H1 (cell line): ENCODE data around the gene BHLHE23. TPM values are rescaled to one million over a fixed set of nuclear protein-coding genes. Genes with fewer than 3 reads are reported as not detected.

Experiments
- CTCF ChIA-PET: fragments of 300-600 bp; sonication (Branson Sonifier 250); formaldehyde crosslinking; loops from one replicate; lab custom pipeline; 2021; ENCODE audit not compliant: partially characterized antibody; lab: Charles Lee
- POLR2A ChIA-PET: fragments of 300-600 bp; sonication (Branson Sonifier 250); formaldehyde crosslinking; loops from one replicate; lab custom pipeline; 2021; ENCODE audit warnings: inconsistent platforms; ENCODE audit not compliant: partially characterized antibody; lab: Charles Lee
- DNase-seq, 2 experiments: peaks; one replicate each; pipeline versions ENCODE4 v3.0.0 to v3.0.0-alpha.2; 2010 to 2022; ENCODE audit warnings: low spot score in 2 of 2, low read depth in 1 of 2, mixed read lengths in 1 of 2
- FAIRE-seq: peaks from 2 replicates; lab custom pipeline; 2011; peaks lifted over from hg19 to GRCh38; lab: Jason Lieb, UNC
- H2AFZ ChIP-seq: 2 replicates; pipeline ENCODE4 v1.8.1; 2012; ENCODE audit warnings: low read length, inconsistent platforms
- H2AK5ac ChIP-seq: 2 replicates; pipeline ENCODE4 v1.6.1; 2013; ENCODE audit warnings: low read depth, low read length
- H2BK120ac ChIP-seq: replicated peaks from 2 replicates; pipeline ENCODE3; 2013; ENCODE audit warnings: low read depth, low read length, inconsistent platforms
- H2BK12ac ChIP-seq: 2 replicates; pipeline ENCODE4 v1.6.1; 2013; ENCODE audit warnings: low read depth, low read length
- H2BK15ac ChIP-seq: 2 replicates; pipeline ENCODE4 v1.6.1; 2013; ENCODE audit warnings: low read length
- H2BK20ac ChIP-seq: 2 replicates; pipeline ENCODE4 v1.6.1; 2013; ENCODE audit warnings: low read length
- H2BK5ac ChIP-seq: 2 replicates; pipeline ENCODE4 v1.6.1; 2013; ENCODE audit warnings: low read depth, low read length
- H3K14ac ChIP-seq: 2 replicates; pipeline ENCODE4 v1.6.1; 2013; ENCODE audit warnings: inconsistent platforms; ENCODE audit not compliant: insufficient read length
- H3K18ac ChIP-seq: 2 replicates; pipeline ENCODE4 v1.6.1; 2013; ENCODE audit warnings: low read length; ENCODE audit errors: extremely low read depth
- H3K23ac ChIP-seq: 2 replicates; pipeline ENCODE4 v1.6.1; 2013; ENCODE audit warnings: inconsistent platforms; ENCODE audit not compliant: insufficient read length
- H3K23me2 ChIP-seq: 2 replicates; pipeline ENCODE4 v1.6.1; 2013; ENCODE audit warnings: low read depth, low read length
- H3K27ac ChIP-seq: 2 replicates; pipeline ENCODE4 v1.6.1; 2011; ENCODE audit warnings: low read depth, low read length, inconsistent platforms
- H3K27me3 ChIP-seq, 4 experiments: replicated peaks in 1 of 4; 1 replicate in 1 of 4; 2 replicates in 3 of 4; pipeline versions ENCODE4 v1.6.1 to v1.8.1; 2011 to 2013; ENCODE audit warnings: low read length in 3 of 4, mild to moderate bottlenecking in 3 of 4, inconsistent platforms in 2 of 4, mixed read lengths in 2 of 4, moderate library complexity in 1 of 4; ENCODE audit not compliant: control insufficient read depth in 3 of 4, insufficient read depth in 3 of 4; ENCODE audit errors: extremely low read depth in 1 of 4
- H3K36me3 ChIP-seq, 4 experiments: 2 replicates each; pipeline versions ENCODE4 v1.6.1 to v1.8.1; 2011 to 2013; ENCODE audit warnings: mild to moderate bottlenecking in 4 of 4, low read length in 3 of 4, moderate library complexity in 2 of 4, control low read depth in 1 of 4, inconsistent platforms in 1 of 4; ENCODE audit not compliant: insufficient read depth in 4 of 4, control insufficient read depth in 2 of 4
- H3K4ac ChIP-seq: replicated peaks from 2 replicates; pipeline ENCODE3; 2013; ENCODE audit warnings: low read length, low read depth, mixed read lengths, inconsistent platforms; ENCODE audit not compliant: insufficient read length
- H3K4me1 ChIP-seq, 4 experiments: replicated peaks in 1 of 4; 1 replicate in 1 of 4; 2 replicates in 3 of 4; pipeline versions ENCODE4 v1.6.1 to v1.8.1; 2011 to 2013; ENCODE audit warnings: low read length in 3 of 4, inconsistent platforms in 2 of 4, mixed read lengths in 1 of 4; ENCODE audit not compliant: insufficient read depth in 4 of 4, control insufficient read depth in 3 of 4
- H3K4me2 ChIP-seq, 2 experiments: 2 replicates each; pipeline versions ENCODE4 v1.6.1 to v1.8.1; 2011 to 2013; ENCODE audit warnings: low read depth in 2 of 2, low read length in 2 of 2, control low read depth in 1 of 2, inconsistent platforms in 1 of 2, mild to moderate bottlenecking in 1 of 2; ENCODE audit not compliant: insufficient read depth in 1 of 2
- H3K4me3 ChIP-seq, 4 experiments: fragments of 200-600, 300-600 bp in 1 of 4; sonication (generic), shearing (Covaris generic), sonication (Bioruptor Twin) in 1 of 4; 2 replicates each; pipeline versions ENCODE4 v1.5.1 to v1.8.1; 2011 to 2016; ENCODE audit warnings: low read length in 4 of 4, low read depth in 3 of 4, control low read depth in 2 of 4, inconsistent platforms in 2 of 4, mild to moderate bottlenecking in 2 of 4, mixed read lengths in 1 of 4, moderate library complexity in 1 of 4; ENCODE audit not compliant: insufficient read depth in 2 of 4; ENCODE audit errors: extremely low read depth in 1 of 4
- H3K56ac ChIP-seq: replicated peaks from 2 replicates; pipeline ENCODE3; 2013; ENCODE audit warnings: low read depth, mild to moderate bottlenecking, mixed read lengths, low read length, inconsistent platforms; ENCODE audit not compliant: insufficient read length
- H3K79me1 ChIP-seq: 2 replicates; pipeline ENCODE4 v1.6.1; 2013; ENCODE audit warnings: low read depth, low read length, control low read depth
- H3K79me2 ChIP-seq, 2 experiments: 2 replicates each; pipeline versions ENCODE4 v1.6.1 to v1.8.1; 2012 to 2013; ENCODE audit warnings: low read length in 2 of 2, mild to moderate bottlenecking in 2 of 2, inconsistent platforms in 1 of 2; ENCODE audit not compliant: insufficient read depth in 2 of 2, control insufficient read depth in 1 of 2
- H3K9ac ChIP-seq, 4 experiments: replicated peaks in 1 of 4; 1 replicate in 1 of 4; 2 replicates in 3 of 4; pipeline versions ENCODE4 v1.6.1 to v1.8.1; 2011 to 2013; ENCODE audit warnings: low read depth in 3 of 4, low read length in 3 of 4, control low read depth in 2 of 4, mild to moderate bottlenecking in 2 of 4, moderate library complexity in 2 of 4, inconsistent platforms in 1 of 4; ENCODE audit errors: extremely low read depth in 1 of 4
- H3K9me3 ChIP-seq, 2 experiments: 2 replicates each; pipeline versions ENCODE4 v1.6.1 to v1.8.1; 2012 to 2013; ENCODE audit warnings: mild to moderate bottlenecking in 2 of 2, moderate library complexity in 2 of 2, control low read depth in 1 of 2, inconsistent platforms in 1 of 2, low read depth in 1 of 2, low read length in 1 of 2, mixed read lengths in 1 of 2; ENCODE audit not compliant: insufficient read depth in 2 of 2
- H4K20me1 ChIP-seq, 2 experiments: replicated peaks in 1 of 2; 2 replicates each; pipeline versions ENCODE3 to v1.8.1; 2011 to 2013; ENCODE audit warnings: inconsistent platforms in 2 of 2, low read length in 2 of 2, mild to moderate bottlenecking in 1 of 2; ENCODE audit not compliant: insufficient read depth in 2 of 2, control insufficient read depth in 1 of 2
- H4K5ac ChIP-seq: 2 replicates; pipeline ENCODE4 v1.6.1; 2013; ENCODE audit warnings: low read length, low read depth, mixed read lengths, inconsistent platforms; ENCODE audit not compliant: insufficient read length
- H4K8ac ChIP-seq: 2 replicates; pipeline ENCODE4 v1.8.0; 2013; ENCODE audit warnings: mild to moderate bottlenecking, moderate library complexity, low read length, inconsistent platforms; ENCODE audit not compliant: insufficient read depth; ENCODE audit errors: extremely low read depth
- H4K91ac ChIP-seq: replicated peaks from 2 replicates; pipeline ENCODE3; 2013; ENCODE audit warnings: low read length, mixed read lengths, inconsistent platforms; ENCODE audit not compliant: insufficient read length
- NRF1 ChIP-seq: IDR thresholded peaks from 2 replicates; pipeline ENCODE4 v1.6.1; 2011; ENCODE audit warnings: mild to moderate bottlenecking, low read depth, low read length, improper control_type of control experiment
- PHF8 ChIP-seq: fragments of 200-600 bp; sonication (generic); conservative IDR thresholded peaks from 2 replicates; pipeline ENCODE4 v1.7.1; 2012; ENCODE audit warnings: low read depth, mild to moderate bottlenecking, inconsistent platforms, low read length, moderate library complexity
- POLR2AphosphoS5 ChIP-seq: IDR thresholded peaks from 2 replicates; pipeline ENCODE4 v1.6.1; 2011; ENCODE audit warnings: low read depth, low read length
- RFX5 ChIP-seq: IDR thresholded peaks from 2 replicates; pipeline ENCODE4 v1.6.1; 2011; ENCODE audit warnings: low read depth, low read length, improper control_type of control experiment, borderline replicate concordance
- SIRT6 ChIP-seq: IDR thresholded peaks from one replicate; pipeline ENCODE4 v1.7.1; 2012; ENCODE audit warnings: low read length, inconsistent platforms
- SP2 ChIP-seq: IDR thresholded peaks from 2 replicates; pipeline ENCODE4 v1.6.1; 2012; ENCODE audit warnings: mild to moderate bottlenecking, low read length, inconsistent platforms
- TBP ChIP-seq: IDR thresholded peaks from 2 replicates; pipeline ENCODE4 v1.6.1; 2011; ENCODE audit warnings: low read depth, low read length, improper control_type of control experiment
- TEAD4 ChIP-seq: IDR thresholded peaks from 2 replicates; pipeline ENCODE4 v1.6.1; 2012; ENCODE audit warnings: low read depth, low read length, inconsistent platforms, mixed read lengths
- WGBS, 2 experiments: shearing (Covaris generic) in 1 of 2; methylation state at CpG; one replicate each; pipeline versions ENCODE4 v1.1.6 to v1.1.7; 2013 to 2015; ENCODE audit warnings: low lambda C conversion rate in 2 of 2, mixed read lengths in 2 of 2, inconsistent platforms in 1 of 2, low coverage in 1 of 2, missing lambda C conversion rate in 1 of 2; ENCODE audit not compliant: insufficient replicate concordance in 2 of 2, insufficient coverage in 1 of 2, insufficient read length in 1 of 2; ENCODE audit errors: extremely low coverage in 1 of 2, missing lambda C conversion rate in 1 of 2; 5-methylcytosine and 5-hydroxymethylcytosine counted together
- polyA plus RNA-seq, 7 experiments: library from polyadenylated mRNA; depleted of rRNA in 3 of 7; stranded (reverse) in 5 of 7; unstranded in 2 of 7; fragments of >200 nt in 5 of 7; fragments of 200-250 nt in 2 of 7; gene quantifications; 1 replicate in 5 of 7; 2 replicates in 1 of 7; 4 replicates in 1 of 7; pipeline versions ENCODE4 v1.2.1 to v1.2.3, GENCODE V29; 2011 to 2013; ENCODE audit warnings: missing spikeins in 2 of 7, mixed read lengths in 2 of 7
- total RNA-seq: library from RNA; stranded (reverse); fragmentation: NEBNext Ultra II Directional; extraction: Animal tissue kit (Norgen Biotek cat#: 25700); gene quantifications from 2 replicates; pipeline ENCODE4 v1.2.1, GENCODE V29; 2021
- TF ChIP-seq, protein P1 (sequence below): IDR thresholded peaks from 2 replicates; pipeline ENCODE4 v1.6.1; 2012; ENCODE audit warnings: low read length, inconsistent platforms
- TF ChIP-seq, protein P2 (sequence below): IDR thresholded peaks from 2 replicates; pipeline ENCODE4 v1.6.1; 2011; ENCODE audit warnings: low read length, improper control_type of control experiment

Gene BHLHE23
- total and polyA plus RNA-seq, 2 of the 8 experiments (the other 6 are each of a cell fraction or from before 2014, with no cell fraction given): 0.47 TPM; not detected in 1

DNA sequence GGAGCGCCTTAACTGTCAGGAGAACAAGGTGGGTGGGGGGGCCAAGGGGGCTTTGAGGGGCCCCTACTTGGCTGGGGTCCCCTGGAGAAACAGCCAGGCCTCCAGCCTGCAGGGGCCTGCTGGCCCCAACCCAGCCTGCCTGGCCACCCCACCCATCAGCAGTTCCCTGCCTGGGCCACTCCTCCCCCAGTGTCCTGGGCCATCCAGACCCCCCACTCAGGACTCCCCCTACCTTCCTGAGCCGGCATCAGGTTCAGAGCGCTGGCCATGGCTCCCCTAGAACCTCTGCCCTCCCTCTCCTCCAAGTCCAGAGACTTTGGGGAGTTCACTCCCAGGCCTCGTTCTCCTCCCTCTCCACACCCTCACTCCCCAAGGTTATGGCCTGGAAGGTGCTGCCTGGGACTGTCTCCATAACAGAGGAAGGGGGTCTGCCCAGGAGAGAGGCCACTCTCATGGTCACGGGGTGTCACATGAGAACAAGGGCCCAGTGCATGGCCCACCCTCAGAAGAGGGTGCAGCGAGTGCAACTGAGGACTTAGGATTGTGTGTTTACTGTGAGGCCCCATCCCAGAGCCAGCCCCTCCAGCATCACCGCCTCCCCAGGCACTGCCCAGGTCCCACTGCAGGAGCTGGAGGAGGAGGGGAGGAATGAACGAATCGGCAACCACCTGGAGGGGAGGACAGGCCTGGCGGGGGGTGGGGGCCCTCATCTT, 48.2 kb downstream of the BHLHE23 start:
- H3K18ac ChIP-seq: no peak overlapping the region
- H3K56ac ChIP-seq: no peak overlapping the region
- DNase-seq (no peak), FAIRE-seq (no peak)
- no peak overlapping the region for H3K14ac ChIP-seq
- POLR2A ChIA-PET: interaction anchor here (1.3 kb wide), 1 partner anchor 31 kb away, joined by 3 read pairs; no protein-coding TSS in a partner anchor
- H3K27me3 ChIP-seq: no peaks in the 10 kb centered on the region
- H2AK5ac ChIP-seq: no peak overlapping the region
- H2BK20ac ChIP-seq: no peak overlapping the region
- H2AFZ ChIP-seq: no peak overlapping the region
- peaks cover 0 to 9% of the 10 kb centered on the region in 2 experiments; a peak in 1 of 4 replicates for H3K79me2 ChIP-seq
- no peak overlapping the region for H3K9ac ChIP-seq
- no peak overlapping the region for H3K4me3 ChIP-seq
- no peak overlapping the region for H2BK15ac ChIP-seq
- no peak overlapping the region for H3K27ac ChIP-seq
- H3K23me2 ChIP-seq: peaks cover 2% of the 10 kb centered on the region; the same call in 1 of the 2 replicates
- peaks cover 3 to 10% (median 5%) of the 10 kb centered on the region in 4 experiments; a peak in 5 of 8 replicates for H3K36me3 ChIP-seq
- peaks cover 3% of the 10 kb centered on the region; the same call in 1 of the 2 replicates for H3K79me1 ChIP-seq
- CTCF ChIA-PET: interaction anchor here (0.9 to 1.9 kb wide), 5 partner anchors 9 to 71 kb away, joined by 3 to 9 read pairs (median 5); no protein-coding TSS in a partner anchor
- H3K9me3 ChIP-seq: no peaks in the 10 kb centered on the region
- no peak overlapping the region for H3K4me2 ChIP-seq
- no peak overlapping the region for H2BK120ac ChIP-seq
- no peak overlapping the region; the same call in 1 of the 2 replicates for H2BK5ac ChIP-seq
- no peak overlapping the region for H2BK12ac ChIP-seq
- H4K8ac ChIP-seq: no peak overlapping the region
- H4K20me1 ChIP-seq: peaks cover 2 to 16% of the 10 kb centered on the region in 2 experiments
- no peak overlapping the region for H4K91ac ChIP-seq
- H3K4ac ChIP-seq: no peak overlapping the region
- H4K5ac ChIP-seq: no peak overlapping the region
- peaks cover 2 to 15% (median 10%) of the 10 kb centered on the region in 4 experiments for H3K4me1 ChIP-seq
- 91% methylated on average over 5 of the region's 10 CpGs; no CpG with 5 or more reads in 1 of the 2 experiments for WGBS, 2 experiments
- H3K23ac ChIP-seq: no peak overlapping the region
- TF ChIP-seq RFX5 (no peak), SP2 (no peak), TEAD4 (no peak), SIRT6 (no peak), NRF1 (no peak), TBP (no peak), PHF8 (no peak), POLR2AphosphoS5 (no peak)
- TF ChIP-seq, protein P1, sequence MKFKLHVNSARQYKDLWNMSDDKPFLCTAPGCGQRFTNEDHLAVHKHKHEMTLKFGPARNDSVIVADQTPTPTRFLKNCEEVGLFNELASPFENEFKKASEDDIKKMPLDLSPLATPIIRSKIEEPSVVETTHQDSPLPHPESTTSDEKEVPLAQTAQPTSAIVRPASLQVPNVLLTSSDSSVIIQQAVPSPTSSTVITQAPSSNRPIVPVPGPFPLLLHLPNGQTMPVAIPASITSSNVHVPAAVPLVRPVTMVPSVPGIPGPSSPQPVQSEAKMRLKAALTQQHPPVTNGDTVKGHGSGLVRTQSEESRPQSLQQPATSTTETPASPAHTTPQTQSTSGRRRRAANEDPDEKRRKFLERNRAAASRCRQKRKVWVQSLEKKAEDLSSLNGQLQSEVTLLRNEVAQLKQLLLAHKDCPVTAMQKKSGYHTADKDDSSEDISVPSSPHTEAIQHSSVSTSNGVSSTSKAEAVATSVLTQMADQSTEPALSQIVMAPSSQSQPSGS: no peak
- TF ChIP-seq, protein P2, sequence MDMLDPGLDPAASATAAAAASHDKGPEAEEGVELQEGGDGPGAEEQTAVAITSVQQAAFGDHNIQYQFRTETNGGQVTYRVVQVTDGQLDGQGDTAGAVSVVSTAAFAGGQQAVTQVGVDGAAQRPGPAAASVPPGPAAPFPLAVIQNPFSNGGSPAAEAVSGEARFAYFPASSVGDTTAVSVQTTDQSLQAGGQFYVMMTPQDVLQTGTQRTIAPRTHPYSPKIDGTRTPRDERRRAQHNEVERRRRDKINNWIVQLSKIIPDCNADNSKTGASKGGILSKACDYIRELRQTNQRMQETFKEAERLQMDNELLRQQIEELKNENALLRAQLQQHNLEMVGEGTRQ: no peak
